ENCODE data around the gene POC5.

DNA sequence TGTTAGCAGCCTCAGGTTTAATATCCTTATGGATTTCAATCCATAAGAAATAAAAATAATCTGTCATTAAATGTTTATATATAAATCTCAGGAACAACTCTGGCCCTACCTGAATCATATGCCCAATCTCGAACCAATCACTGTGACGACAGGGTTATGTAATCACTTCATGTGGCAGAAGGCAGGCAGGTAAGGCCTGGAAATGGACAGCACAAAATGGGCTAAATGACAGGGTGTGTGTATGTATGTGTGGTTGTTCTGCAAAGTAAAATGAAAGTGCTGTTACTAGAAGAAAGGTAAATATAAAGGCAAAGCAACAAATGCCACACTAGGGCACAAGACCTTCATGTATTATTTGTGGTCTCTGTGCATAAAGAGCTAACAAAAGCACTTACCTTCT is 86.4 kb downstream of the POC5 start:
- TF ChIP-seq, protein P1, sequence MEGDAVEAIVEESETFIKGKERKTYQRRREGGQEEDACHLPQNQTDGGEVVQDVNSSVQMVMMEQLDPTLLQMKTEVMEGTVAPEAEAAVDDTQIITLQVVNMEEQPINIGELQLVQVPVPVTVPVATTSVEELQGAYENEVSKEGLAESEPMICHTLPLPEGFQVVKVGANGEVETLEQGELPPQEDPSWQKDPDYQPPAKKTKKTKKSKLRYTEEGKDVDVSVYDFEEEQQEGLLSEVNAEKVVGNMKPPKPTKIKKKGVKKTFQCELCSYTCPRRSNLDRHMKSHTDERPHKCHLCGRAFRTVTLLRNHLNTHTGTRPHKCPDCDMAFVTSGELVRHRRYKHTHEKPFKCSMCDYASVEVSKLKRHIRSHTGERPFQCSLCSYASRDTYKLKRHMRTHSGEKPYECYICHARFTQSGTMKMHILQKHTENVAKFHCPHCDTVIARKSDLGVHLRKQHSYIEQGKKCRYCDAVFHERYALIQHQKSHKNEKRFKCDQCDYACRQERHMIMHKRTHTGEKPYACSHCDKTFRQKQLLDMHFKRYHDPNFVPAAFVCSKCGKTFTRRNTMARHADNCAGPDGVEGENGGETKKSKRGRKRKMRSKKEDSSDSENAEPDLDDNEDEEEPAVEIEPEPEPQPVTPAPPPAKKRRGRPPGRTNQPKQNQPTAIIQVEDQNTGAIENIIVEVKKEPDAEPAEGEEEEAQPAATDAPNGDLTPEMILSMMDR (IDR thresholded peaks at IDR 0.05): no peak
- TF ChIP-seq POLR2A (IDR thresholded peaks at IDR 0.05): no peak

Data from body of pancreas (tissue), 4 donors.